Heart left ventricle (tissue), 13 donors: ENCODE data around the gene BIRC7.
A peak's percentile ranks its signal among the peaks of the same experiment; 100 is the strongest.

Experiments used
- CTCF ChIP-seq, 12 donors: fragments of 200-600 bp; sonication (generic) in 4 of 12; IDR thresholded peaks; one replicate each; pipeline versions ENCODE4 v1.5.0 to v1.8.0; 2018 to 2022; ENCODE audit warnings: antibody characterized with exemption in 12 of 12, mild to moderate bottlenecking in 5 of 12
- POLR2A ChIP-seq, 2 donors: fragments of 450-650 bp; IDR thresholded peaks; one replicate each; pipeline ENCODE4 v1.6.1; 2017; ENCODE audit warnings: antibody characterized with exemption in 2 of 2, mild to moderate bottlenecking in 2 of 2, moderate library complexity in 2 of 2
- donor health status: ischemic (EF 13 %, LVEDD 7.1; RV severe dilation, severe dysfunction).
- donor health status: DM: no; HTN: yes; CAD: no.
- donor health status: DM: no; HTN: no; CAD: no.
- donor health status: ischemic (EF 25% LVEDD 6.9; RV normal size, moderate dysfunction).
- donor health status: ischemic (EF 25% LVEDD 5.7; RV mildly dilated, moderate dysfunction).
- donor health status: ischemic (EF 35%, LVEDD 5.7; RV mildly dilated, moderate dysfunction).
- donor health status: nonischemic (EF 11% LVEDD 7.7; RV severe dilation, severe dysfunction).
- donor health status: DM: yes; HTN: yes; CAD: no.
- donor health status: PGD.
- donor health status: ischemic (EF 29% LVEDD 5.4; RV normal size, mild dysfunction).
- donor health status: nonischemic (EF 23%, LVEDD 6.1; RV moderate dilation, normal function).

- TF ChIP-seq CTCF (IDR thresholded peaks at IDR 0.05), result peak in 4 of 12 donors; percentile 10 to 41 (median 29)
- TF ChIP-seq POLR2A (IDR thresholded peaks at IDR 0.05), result no peak
Observed at GRCh38 chr20:63224412-63225081, 11.2 kb upstream of the BIRC7 start.
